Fibroblast of pulmonary artery (primary cell): ENCODE results near the gene HASPIN.

Source experiments
- DNase-seq: peaks from one replicate; pipeline ENCODE4 v3.0.0-alpha.2; 2010; ENCODE audit warnings: low read depth
- H3K4me3 ChIP-seq: replicated peaks from 2 replicates; pipeline ENCODE4 v1.5.1; 2011; ENCODE audit warnings: low read depth, mild to moderate bottlenecking, control low read depth, low read length, moderate library complexity
- TF ChIP-seq, protein P1 (sequence below): IDR thresholded peaks from 2 replicates; pipeline ENCODE4 v1.5.1; 2011; ENCODE audit warnings: mild to moderate bottlenecking, control low read depth, low read length, inconsistent platforms; ENCODE audit errors: missing control alignments

HASPIN gene

DNA sequence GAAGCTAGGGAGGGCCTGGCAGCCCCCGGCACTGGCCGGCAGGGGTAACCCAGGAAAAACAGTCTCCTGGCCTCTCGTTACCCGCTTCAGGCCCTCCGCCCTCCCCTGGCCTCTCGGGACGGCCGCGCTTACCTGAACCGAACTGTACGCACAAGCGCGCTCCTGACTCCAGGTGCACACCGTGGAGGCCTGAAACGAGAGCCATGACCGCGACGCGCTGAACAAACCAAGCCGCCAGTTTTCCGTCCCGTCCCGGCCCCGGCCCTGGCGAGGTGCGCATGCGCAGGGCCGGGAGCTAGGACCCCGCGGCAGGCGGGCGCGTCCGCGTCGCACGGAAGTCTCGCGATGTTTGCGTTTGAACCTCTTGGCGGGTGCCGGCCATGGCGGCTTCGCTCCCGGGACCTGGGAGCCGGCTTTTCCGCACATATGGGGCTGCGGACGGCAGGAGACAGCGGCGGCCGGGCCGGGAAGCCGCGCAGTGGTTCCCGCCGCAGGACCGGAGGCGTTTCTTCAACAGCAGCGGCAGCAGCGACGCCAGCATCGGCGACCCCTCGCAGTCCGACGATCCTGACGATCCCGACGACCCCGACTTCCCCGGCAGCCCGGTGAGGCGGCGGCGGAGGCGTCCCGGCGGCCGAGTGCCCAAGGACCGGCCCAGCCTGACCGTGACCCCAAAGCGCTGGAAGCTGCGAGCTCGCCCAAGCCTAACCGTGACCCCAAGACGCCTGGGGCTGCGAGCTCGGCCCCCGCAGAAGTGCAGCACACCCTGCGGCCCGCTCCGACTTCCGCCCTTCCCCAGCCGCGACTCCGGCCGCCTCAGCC lies at the start of gene HASPIN:
TSS of gene HASPIN (plus strand) at position 348 of the 822 bp plus-strand sequence. CDS start at position 381, 33 bp downstream.
- H3K4me3 ChIP-seq, result peak within 1 kb of the TSS; percentile 93

DNA sequence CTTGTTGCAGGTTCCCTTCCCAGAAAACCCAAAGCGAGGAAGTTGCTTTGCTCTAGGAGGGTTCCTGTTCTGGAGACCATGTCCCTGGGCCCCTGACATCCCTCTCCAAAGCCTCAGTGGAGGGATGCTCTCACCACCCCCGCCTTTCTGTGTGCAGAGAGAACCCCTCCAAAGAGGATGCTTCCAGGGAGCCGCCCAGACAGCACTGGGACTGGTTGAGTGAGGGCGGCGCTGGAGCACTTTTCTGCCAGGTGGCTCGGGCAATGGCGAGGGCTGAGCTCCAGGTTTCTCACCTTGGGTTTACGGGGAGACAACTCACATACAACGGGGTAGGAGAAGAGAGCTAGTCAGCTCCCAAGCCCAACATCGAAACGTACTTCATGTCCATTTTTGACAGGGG lies 47.8 kb upstream of the HASPIN start:
- no peak overlapping the region for H3K4me3 ChIP-seq
- TF ChIP-seq, protein P1, sequence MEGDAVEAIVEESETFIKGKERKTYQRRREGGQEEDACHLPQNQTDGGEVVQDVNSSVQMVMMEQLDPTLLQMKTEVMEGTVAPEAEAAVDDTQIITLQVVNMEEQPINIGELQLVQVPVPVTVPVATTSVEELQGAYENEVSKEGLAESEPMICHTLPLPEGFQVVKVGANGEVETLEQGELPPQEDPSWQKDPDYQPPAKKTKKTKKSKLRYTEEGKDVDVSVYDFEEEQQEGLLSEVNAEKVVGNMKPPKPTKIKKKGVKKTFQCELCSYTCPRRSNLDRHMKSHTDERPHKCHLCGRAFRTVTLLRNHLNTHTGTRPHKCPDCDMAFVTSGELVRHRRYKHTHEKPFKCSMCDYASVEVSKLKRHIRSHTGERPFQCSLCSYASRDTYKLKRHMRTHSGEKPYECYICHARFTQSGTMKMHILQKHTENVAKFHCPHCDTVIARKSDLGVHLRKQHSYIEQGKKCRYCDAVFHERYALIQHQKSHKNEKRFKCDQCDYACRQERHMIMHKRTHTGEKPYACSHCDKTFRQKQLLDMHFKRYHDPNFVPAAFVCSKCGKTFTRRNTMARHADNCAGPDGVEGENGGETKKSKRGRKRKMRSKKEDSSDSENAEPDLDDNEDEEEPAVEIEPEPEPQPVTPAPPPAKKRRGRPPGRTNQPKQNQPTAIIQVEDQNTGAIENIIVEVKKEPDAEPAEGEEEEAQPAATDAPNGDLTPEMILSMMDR, result no peak
- DNase-seq, result no peak

More for the DNA sequence above, at the start of gene HASPIN:
- TF ChIP-seq, protein P1, result peak; percentile 29
- peak; percentile 90 for DNase-seq

DNA sequence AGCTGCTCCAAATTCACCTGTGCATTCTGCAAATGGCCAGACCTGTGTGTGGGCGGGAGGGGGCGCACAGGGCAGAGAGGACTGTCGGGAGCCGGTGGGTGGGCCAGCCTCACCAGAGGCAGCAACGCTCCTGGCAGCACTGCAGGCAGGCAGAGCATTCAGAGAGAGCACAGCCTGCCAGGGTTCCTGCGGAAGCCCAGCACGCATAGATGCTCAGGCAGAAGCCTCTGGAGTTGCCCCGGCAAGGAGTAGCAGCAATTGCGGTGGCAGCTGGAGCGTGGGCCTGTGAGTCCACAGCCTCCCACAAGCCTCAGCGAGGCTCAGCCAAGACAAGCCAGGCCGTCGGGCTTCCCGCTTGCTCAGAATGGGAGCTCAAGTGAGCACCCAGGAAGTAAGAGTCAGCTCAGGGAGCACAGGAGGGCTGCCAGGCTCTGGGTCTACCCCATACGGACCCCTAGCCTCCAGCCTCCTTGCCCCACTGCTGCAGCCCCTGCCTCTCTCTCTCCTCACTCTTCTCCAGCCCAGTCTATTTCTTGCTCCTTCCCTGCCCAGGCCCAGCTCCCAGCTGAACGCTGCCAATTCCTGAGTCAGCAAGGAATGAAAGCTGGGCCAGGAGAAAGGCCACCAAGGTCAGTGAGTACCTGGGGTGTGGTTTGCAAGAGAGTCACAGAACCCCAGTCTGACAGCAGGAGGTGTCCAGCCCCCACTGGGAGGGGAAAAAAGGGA lies 45.4 kb upstream of the HASPIN start:
- no peak for DNase-seq
- TF ChIP-seq, protein P1, result no peak
- no peak overlapping the region for H3K4me3 ChIP-seq

DNA sequence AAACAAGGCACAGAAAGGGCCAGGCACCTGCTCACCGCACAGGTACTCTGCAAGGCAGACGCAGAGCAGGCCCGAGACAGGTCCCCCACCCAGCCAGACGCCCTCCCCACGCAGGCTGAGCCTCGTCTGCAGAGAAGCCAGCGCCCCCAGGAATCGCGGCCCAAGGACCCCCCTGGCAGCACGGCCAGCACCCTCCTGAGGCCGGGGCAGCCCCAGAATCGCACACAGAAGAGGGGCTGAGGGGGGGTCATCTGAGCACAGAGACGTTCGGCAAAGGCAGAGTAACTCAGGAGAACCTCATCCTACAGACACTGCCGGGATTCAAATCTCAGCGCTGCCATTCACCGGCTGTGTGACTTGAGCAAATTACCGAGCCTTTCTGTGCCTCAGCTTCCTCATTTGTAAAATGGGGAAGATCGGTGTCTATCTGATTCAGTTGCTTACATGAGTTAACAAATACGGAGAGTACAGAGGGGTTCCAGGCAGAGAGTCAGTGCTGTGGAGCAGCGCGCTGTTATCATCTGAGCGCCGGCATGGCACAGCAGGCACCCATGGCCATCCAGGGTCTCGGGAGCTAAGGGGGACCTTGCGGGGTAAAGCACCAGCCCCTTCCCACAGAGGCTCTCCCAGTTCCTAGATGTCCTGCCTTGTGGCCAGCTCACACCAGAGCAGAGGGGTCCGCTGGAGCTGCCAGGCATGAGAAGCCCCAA lies 44.7 kb upstream of the HASPIN start:
- TF ChIP-seq, protein P1, result no peak
- no peak for DNase-seq
- no peak overlapping the region for H3K4me3 ChIP-seq

DNA sequence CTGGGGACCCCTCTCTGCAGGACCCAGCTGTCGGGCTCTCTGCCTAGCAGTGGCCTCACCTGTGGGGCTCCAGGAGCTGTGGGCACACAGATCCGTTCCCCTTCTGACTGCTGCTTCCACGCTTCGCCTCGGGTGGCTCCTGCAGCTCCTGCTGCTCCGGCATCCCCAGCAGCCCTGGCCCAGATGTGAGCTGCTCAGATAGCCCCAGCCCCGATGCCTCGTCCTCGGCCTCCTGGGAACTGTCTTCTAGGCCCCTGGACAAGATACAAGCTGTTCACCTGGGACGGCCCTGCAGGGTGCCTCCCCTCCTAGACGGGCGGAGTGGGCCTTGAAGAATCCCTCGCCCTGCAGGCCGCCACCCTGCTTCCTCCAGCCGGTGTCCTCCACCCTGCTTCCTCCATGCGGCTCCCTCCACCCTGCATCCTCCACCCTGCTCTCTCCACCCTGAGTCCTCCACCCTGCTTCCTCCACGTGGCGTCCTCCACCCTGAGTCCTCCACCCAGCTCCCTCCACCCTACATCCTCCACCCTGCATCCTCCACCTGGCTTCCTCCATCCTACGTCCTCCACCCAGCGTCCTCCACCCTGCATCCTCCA lies 44.1 kb upstream of the HASPIN start:
- no peak overlapping the region for H3K4me3 ChIP-seq
- DNase-seq, result no peak
- TF ChIP-seq, protein P1, result no peak

DNA sequence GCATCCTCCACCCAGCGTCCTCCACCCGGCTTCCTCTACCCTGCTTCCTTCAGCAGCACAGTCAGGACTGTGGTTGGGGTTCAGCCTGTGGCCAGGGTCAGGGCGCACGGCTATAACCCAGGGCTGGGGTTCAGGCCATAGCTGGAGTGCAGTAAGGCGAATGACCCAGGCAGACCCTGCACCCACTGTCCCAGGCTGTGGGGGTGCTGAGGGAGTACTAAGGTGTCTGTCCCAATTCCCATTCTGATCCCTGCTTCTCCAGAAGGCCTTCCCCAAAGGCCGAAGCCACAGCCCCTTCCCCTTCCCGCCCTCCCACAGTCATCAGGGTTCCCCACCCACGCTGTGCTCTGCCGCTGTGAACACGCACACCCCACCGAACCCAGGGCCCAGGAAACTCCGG lies 42.6 kb upstream of the HASPIN start:
- DNase-seq, result no peak
- H3K4me3 ChIP-seq, result no peak overlapping the region
- TF ChIP-seq, protein P1, result no peak
